Effector memory CD8-positive, alpha-beta T cell (primary cell): ENCODE measurements around the gene FAM89A.
"Not testable (repeated sequence)": the region's sequence is repeated elsewhere in the genome, so short reads cannot be mapped to it uniquely, and the experiment has no call there.

ENCODE experiments used
- ATAC-seq: fragments of 150-1000 bp; cut with Tn5 transposase; replicated peaks from 2 replicates; pipeline ENCODE4 v1.10.0; 2021; ENCODE audit warnings: mild to moderate bottlenecking, moderate library complexity
- DNase-seq, 3 experiments: peaks; one replicate each; pipeline ENCODE4 v3.0.0; 2021
- H3K27ac Mint-ChIP-seq, 2 donors: one replicate each; pipeline ENCODE4 v1.8.0; 2022; ENCODE audit warnings: mild to moderate bottlenecking in 2 of 2, mixed read lengths in 2 of 2, moderate library complexity in 2 of 2
- H3K27me3 Mint-ChIP-seq, 2 donors: one replicate each; pipeline ENCODE4 v1.8.0; 2022; ENCODE audit warnings: mixed read lengths in 2 of 2
- H3K36me3 Mint-ChIP-seq: one replicate; pipeline ENCODE4 v1.8.0; 2022; ENCODE audit warnings: mild to moderate bottlenecking, moderate library complexity, mixed read lengths; ENCODE audit not compliant: insufficient read depth
- H3K4me1 Mint-ChIP-seq, 2 donors: one replicate each; pipeline ENCODE4 v1.8.0; 2022; ENCODE audit warnings: low read depth in 2 of 2, mixed read lengths in 2 of 2
- H3K4me3 Mint-ChIP-seq, 2 donors: one replicate each; pipeline ENCODE4 v1.8.0; 2022; ENCODE audit warnings: mild to moderate bottlenecking in 2 of 2, mixed read lengths in 2 of 2, moderate library complexity in 2 of 2
- H3K9me3 Mint-ChIP-seq, 2 donors: one replicate each; pipeline ENCODE4 v1.8.0; 2022; ENCODE audit warnings: mixed read lengths in 2 of 2

FAM89A gene

GRCh38 chr1:231019711-231020110, 20.3 kb downstream of the FAM89A start:
- DNase-seq (no peak), ATAC-seq (no peak)
- Mint-ChIP-seq H3K36me3 (no peaks in the 10 kb centered on the region), H3K4me1 (peaks cover 3 to 4% of the 10 kb centered on the region in 2 donors), H3K27ac (no peak overlapping the region), H3K4me3 (no peak overlapping the region), H3K27me3 (no peaks in the 10 kb centered on the region), H3K9me3 (no peaks in the 10 kb centered on the region)

GRCh38 chr1:231016966-231017365, 23.1 kb downstream of the FAM89A start:
- Mint-ChIP-seq H3K36me3 (no peaks in the 10 kb centered on the region), H3K4me1 (peaks cover 3 to 4% of the 10 kb centered on the region in 2 donors), H3K9me3 (no peaks in the 10 kb centered on the region), H3K27me3 (no peaks in the 10 kb centered on the region), H3K4me3 (no peak overlapping the region), H3K27ac (no peak overlapping the region)
- DNase-seq (no peak), ATAC-seq (no peak)

GRCh38 chr1:231016234-231016633, 23.8 kb downstream of the FAM89A start:
- Mint-ChIP-seq H3K36me3 (no peaks in the 10 kb centered on the region), H3K27me3 (no peaks in the 10 kb centered on the region), H3K27ac (no peak overlapping the region), H3K4me1 (peaks cover 2 to 4% of the 10 kb centered on the region in 2 donors), H3K9me3 (no peaks in the 10 kb centered on the region), H3K4me3 (no peak overlapping the region)
- DNase-seq (no peak), ATAC-seq (no peak)

- no peaks in the 10 kb centered on the region for H3K9me3 Mint-ChIP-seq
- H3K36me3 Mint-ChIP-seq: no peaks in the 10 kb centered on the region
- H3K27ac Mint-ChIP-seq: no peak overlapping the region
- no peaks in the 10 kb centered on the region for H3K4me1 Mint-ChIP-seq
- no peaks in the 10 kb centered on the region for H3K27me3 Mint-ChIP-seq
- H3K4me3 Mint-ChIP-seq: no peak overlapping the region
- DNase-seq: no peak
- no peak for ATAC-seq
Measured at GRCh38 chr1:231013391-231014015, 26.6 kb downstream of the FAM89A start.

- H3K9me3 Mint-ChIP-seq: no peaks in the 10 kb centered on the region
- H3K4me1 Mint-ChIP-seq: no peaks in the 10 kb centered on the region
- DNase-seq (no peak), ATAC-seq (no peak)
- no peak overlapping the region for H3K4me3 Mint-ChIP-seq
- no peak overlapping the region for H3K27ac Mint-ChIP-seq
- H3K27me3 Mint-ChIP-seq: no peaks in the 10 kb centered on the region
- no peaks in the 10 kb centered on the region for H3K36me3 Mint-ChIP-seq
Measured at GRCh38 chr1:231011963-231012362, 28.1 kb downstream of the FAM89A start.

- H3K36me3 Mint-ChIP-seq: no peaks in the 10 kb centered on the region
Measured at GRCh38 chr1:231011360-231011759, 28.7 kb downstream of the FAM89A start.

GRCh38 chr1:231007535-231007934, 32.5 kb downstream of the FAM89A start:
- H3K4me3 Mint-ChIP-seq, H3K4me1 Mint-ChIP-seq, H3K36me3 Mint-ChIP-seq, ATAC-seq, H3K27ac Mint-ChIP-seq, DNase-seq, H3K27me3 Mint-ChIP-seq: not testable (repeated sequence)
- peaks cover 9 to 31% of the 10 kb centered on the region in 2 donors for H3K9me3 Mint-ChIP-seq

More at GRCh38 chr1:231011360-231011759, 28.7 kb downstream of the FAM89A start:
- Mint-ChIP-seq H3K4me1 (no peaks in the 10 kb centered on the region), H3K27ac (no peak overlapping the region), H3K27me3 (no peaks in the 10 kb centered on the region), H3K4me3 (no peak overlapping the region), H3K9me3 (no peaks in the 10 kb centered on the region)
- ATAC-seq: no peak
- no peak for DNase-seq

- peaks cover 9 to 31% of the 10 kb centered on the region in 2 donors for H3K9me3 Mint-ChIP-seq
- no peaks in the 10 kb centered on the region for H3K4me1 Mint-ChIP-seq
- H3K27ac Mint-ChIP-seq: no peak overlapping the region
Measured at GRCh38 chr1:231001892-231002291, 38.2 kb downstream of the FAM89A start.

GRCh38 chr1:231000639-231001038, 39.4 kb downstream of the FAM89A start:
- no peak overlapping the region for H3K27ac Mint-ChIP-seq
- no peak for DNase-seq
- no peaks in the 10 kb centered on the region for H3K36me3 Mint-ChIP-seq

More at GRCh38 chr1:231001892-231002291, 38.2 kb downstream of the FAM89A start:
- DNase-seq (no peak), ATAC-seq (no peak)
- no peaks in the 10 kb centered on the region for H3K36me3 Mint-ChIP-seq
- no peak overlapping the region for H3K4me3 Mint-ChIP-seq
- H3K27me3 Mint-ChIP-seq: no peaks in the 10 kb centered on the region

GRCh38 chr1:231000201-231000600, 39.9 kb downstream of the FAM89A start:
- ATAC-seq: no peak
- H3K9me3 Mint-ChIP-seq: peaks cover 5 to 22% of the 10 kb centered on the region in 2 donors
- H3K36me3 Mint-ChIP-seq: peaks cover 3% of the 10 kb centered on the region
- H3K27me3 Mint-ChIP-seq: no peaks in the 10 kb centered on the region
- no peak for DNase-seq
- H3K27ac Mint-ChIP-seq: no peak overlapping the region
- H3K4me1 Mint-ChIP-seq: no peaks in the 10 kb centered on the region
- no peak overlapping the region for H3K4me3 Mint-ChIP-seq

More at GRCh38 chr1:231000639-231001038, 39.4 kb downstream of the FAM89A start:
- Mint-ChIP-seq H3K27me3 (no peaks in the 10 kb centered on the region), H3K4me1 (no peaks in the 10 kb centered on the region), H3K9me3 (peaks cover 6 to 26% of the 10 kb centered on the region in 2 donors), H3K4me3 (no peak overlapping the region)
- ATAC-seq: no peak

GRCh38 chr1:230994860-230995259, 45.2 kb downstream of the FAM89A start:
- H3K9me3 Mint-ChIP-seq: no peaks in the 10 kb centered on the region

GRCh38 chr1:230992100-230992774, 47.8 kb downstream of the FAM89A start:
- no peak overlapping the region for H3K27ac Mint-ChIP-seq
- no peaks in the 10 kb centered on the region for H3K9me3 Mint-ChIP-seq
- no peaks in the 10 kb centered on the region for H3K27me3 Mint-ChIP-seq
- H3K4me1 Mint-ChIP-seq: no peaks in the 10 kb centered on the region
- H3K36me3 Mint-ChIP-seq: peaks cover 27% of the 10 kb centered on the region
- H3K4me3 Mint-ChIP-seq: no peak overlapping the region
- ATAC-seq: no peak
- no peak for DNase-seq

More at GRCh38 chr1:230994860-230995259, 45.2 kb downstream of the FAM89A start:
- Mint-ChIP-seq H3K4me3 (no peak overlapping the region), H3K27me3 (no peaks in the 10 kb centered on the region), H3K36me3 (peaks cover 22% of the 10 kb centered on the region), H3K27ac (no peak overlapping the region), H3K4me1 (no peaks in the 10 kb centered on the region)
- no peak for ATAC-seq
- no peak for DNase-seq

GRCh38 chr1:230987448-230987847, 52.6 kb downstream of the FAM89A start:
- ATAC-seq (no peak), DNase-seq (no peak)
- Mint-ChIP-seq H3K36me3 (peaks cover 26% of the 10 kb centered on the region), H3K27me3 (no peaks in the 10 kb centered on the region), H3K4me1 (peaks cover 2 to 8% of the 10 kb centered on the region in 2 donors), H3K4me3 (no peak overlapping the region), H3K9me3 (no peaks in the 10 kb centered on the region), H3K27ac (no peak overlapping the region)

GRCh38 chr1:230986976-230987375, 53.1 kb downstream of the FAM89A start:
- no peak overlapping the region for H3K27ac Mint-ChIP-seq
- H3K4me1 Mint-ChIP-seq: peaks cover 2 to 8% of the 10 kb centered on the region in 2 donors
- no peak overlapping the region for H3K4me3 Mint-ChIP-seq
- H3K27me3 Mint-ChIP-seq: no peaks in the 10 kb centered on the region
- H3K9me3 Mint-ChIP-seq: no peaks in the 10 kb centered on the region
- peaks cover 23% of the 10 kb centered on the region for H3K36me3 Mint-ChIP-seq
- DNase-seq (no peak), ATAC-seq (no peak)
